ENCODE measurements around the gene FBXO47.
"Not testable (repeated sequence)": the region's sequence is repeated elsewhere in the genome, so short reads cannot be mapped to it uniquely, and the experiment has no call there.

The FBXO47 gene

DNA sequence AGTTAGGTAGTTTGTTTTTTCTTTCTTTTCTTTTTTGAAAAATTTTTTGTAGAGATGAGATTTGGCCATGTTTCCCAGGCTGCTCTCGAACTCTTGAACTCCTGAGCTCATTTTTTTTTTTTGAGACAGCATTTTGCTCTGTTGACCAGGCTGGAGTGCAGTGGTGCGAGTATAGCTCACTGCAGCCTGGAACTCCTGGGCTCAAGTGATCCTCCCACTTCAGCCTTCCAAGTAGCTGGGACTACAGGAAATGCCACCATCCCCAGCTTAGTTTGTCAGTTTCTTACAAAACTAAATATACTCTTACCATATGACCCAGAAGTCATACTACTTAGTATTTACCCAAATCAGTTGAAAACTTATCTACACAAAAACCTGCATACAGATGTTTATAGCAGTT is 14.4 kb upstream of the FBXO47 start:
- Histone ChIP-seq H3K27ac (no peak overlapping the region), H3K4me1 (peaks cover 9% of the 10 kb centered on the region), H3K9me3 (no peaks in the 10 kb centered on the region), H3K36me3 (no peaks in the 10 kb centered on the region), H3K27me3 (no peaks in the 10 kb centered on the region), H3K4me3 (no peak overlapping the region), H4K20me1 (no peaks in the 10 kb centered on the region), H3K4me2 (peak overlapping the region; percentile 17; the same call in 1 of the 2 replicates), H3K9ac (no peak overlapping the region)
- TF ChIP-seq Cebpa-rat (IDR thresholded peaks at IDR 0.05) = no peak

DNA sequence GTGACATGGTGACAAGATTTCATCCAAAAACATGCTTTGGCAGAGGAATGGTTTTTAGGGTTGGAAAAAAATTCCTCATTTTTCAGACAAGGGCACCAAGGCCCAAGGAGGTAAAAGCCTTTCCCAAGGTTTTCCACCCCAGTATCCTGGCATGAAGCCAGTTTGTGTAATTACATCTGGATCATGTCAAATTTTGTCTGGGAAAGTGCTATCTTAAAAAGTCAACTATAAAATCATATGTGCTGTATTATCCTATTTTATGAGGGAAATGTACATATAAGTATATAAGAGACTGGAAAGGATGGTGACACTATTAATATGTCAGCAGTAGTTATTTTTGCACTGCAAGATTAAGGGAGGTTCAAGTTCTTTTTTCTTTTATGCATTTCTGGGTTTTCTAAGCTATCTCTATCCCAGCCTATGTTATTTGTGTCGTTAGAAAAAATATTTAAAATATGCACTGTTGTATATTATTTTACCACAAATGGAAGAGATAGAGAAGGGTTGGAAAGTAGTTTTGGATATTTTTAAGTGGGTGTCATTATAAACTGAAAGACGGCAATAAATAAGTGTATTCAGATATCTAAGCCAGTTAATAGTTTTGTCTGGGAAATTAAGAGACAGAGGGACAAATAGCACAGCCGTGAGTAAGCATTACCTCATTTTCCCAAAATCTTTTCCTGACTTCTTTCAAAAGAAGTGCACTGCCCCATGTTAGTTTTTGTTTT is 13.5 kb upstream of the FBXO47 start:
- Histone ChIP-seq H4K20me1 (no peaks in the 10 kb centered on the region), H3K4me1 (peaks cover 9% of the 10 kb centered on the region), H3K4me2 (peak overlapping the region; percentile 17), H3K27me3 (no peaks in the 10 kb centered on the region), H3K9me3 (no peaks in the 10 kb centered on the region), H3K36me3 (no peaks in the 10 kb centered on the region), H3K27ac (no peak overlapping the region), H3K4me3 (no peak overlapping the region), H3K9ac (no peak overlapping the region)
- TF ChIP-seq Cebpa-rat (IDR thresholded peaks at IDR 0.05) = no peak

DNA sequence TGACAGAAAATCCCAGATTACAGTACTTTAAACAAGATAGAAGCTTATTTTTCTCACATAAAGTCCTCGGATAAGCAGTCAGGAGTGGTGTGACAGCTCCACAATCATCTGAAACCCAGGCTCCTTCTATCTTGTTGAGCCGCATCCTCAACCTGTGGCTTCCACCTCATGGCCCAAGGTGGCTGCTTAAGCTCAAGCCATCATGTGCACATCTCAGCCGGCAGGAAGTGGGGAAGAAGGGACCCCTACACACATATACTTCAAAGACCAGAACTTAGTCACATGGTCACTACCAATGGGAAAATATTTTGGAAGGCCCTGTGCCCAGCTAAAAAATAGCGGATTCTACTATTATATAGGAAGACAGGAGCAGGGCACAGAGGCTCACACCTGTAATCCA is 11.0 kb upstream of the FBXO47 start:
- no peaks in the 10 kb centered on the region for H4K20me1 ChIP-seq
- no peaks in the 10 kb centered on the region for H3K9me3 ChIP-seq

GRCh38 chr17:38976187-38976551 is 9.0 kb upstream of the FBXO47 start:
- H4K20me1 ChIP-seq, H3K4me3 ChIP-seq, H3K36me3 ChIP-seq, H3K4me1 ChIP-seq, H3K9ac ChIP-seq, H3K9me3 ChIP-seq, H3K27me3 ChIP-seq, H3K27ac ChIP-seq, H3K4me2 ChIP-seq: not testable (repeated sequence)

More for the DNA sequence above, 11.0 kb upstream of the FBXO47 start:
- Histone ChIP-seq H3K36me3 (no peaks in the 10 kb centered on the region), H3K4me3 (no peak overlapping the region), H3K9ac (no peak overlapping the region), H3K4me2 (no peak overlapping the region), H3K27ac (no peak overlapping the region), H3K27me3 (no peaks in the 10 kb centered on the region), H3K4me1 (peaks cover 9% of the 10 kb centered on the region)
- TF ChIP-seq Cebpa-rat (IDR thresholded peaks at IDR 0.05) = no peak

- H3K27me3 ChIP-seq = no peaks in the 10 kb centered on the region
- H3K9ac ChIP-seq = no peak overlapping the region
- H3K4me1 ChIP-seq = peaks cover 15% of the 10 kb centered on the region
- no peaks in the 10 kb centered on the region for H4K20me1 ChIP-seq
- no peak for TF ChIP-seq Cebpa-rat (IDR thresholded peaks at IDR 0.05)
- H3K4me3 ChIP-seq = no peak overlapping the region
- no peak overlapping the region for H3K4me2 ChIP-seq
- no peaks in the 10 kb centered on the region for H3K36me3 ChIP-seq
- H3K27ac ChIP-seq = no peak overlapping the region
- H3K9me3 ChIP-seq = no peaks in the 10 kb centered on the region
Measured at GRCh38 chr17:38970804-38971203, 3.6 kb upstream of the FBXO47 start.

DNA sequence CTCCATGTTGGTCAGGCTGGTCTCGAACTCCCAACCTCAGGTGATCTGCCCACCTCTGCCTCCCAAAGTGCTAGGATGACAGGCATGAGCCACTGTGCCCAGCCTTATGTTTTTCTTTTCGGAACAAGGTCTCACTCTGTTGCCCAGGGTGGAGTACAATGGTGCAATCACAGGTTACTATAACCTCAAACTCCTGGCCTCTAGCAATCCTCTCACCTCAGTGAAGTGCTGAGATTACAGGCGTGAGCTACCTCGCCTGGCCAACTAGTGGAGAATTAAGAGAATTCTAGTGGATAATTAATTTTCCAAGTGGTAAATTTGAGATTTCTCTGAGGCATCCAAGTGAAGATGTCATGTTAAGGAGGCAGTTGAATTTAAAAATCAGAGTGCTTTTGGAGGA is 2.9 kb upstream of the FBXO47 start:
- no peaks in the 10 kb centered on the region for H3K27me3 ChIP-seq
- H3K27ac ChIP-seq = no peak overlapping the region
- peaks cover 15% of the 10 kb centered on the region for H3K4me1 ChIP-seq
- no peak overlapping the region for H3K4me3 ChIP-seq
- no peaks in the 10 kb centered on the region for H3K36me3 ChIP-seq
- no peaks in the 10 kb centered on the region for H3K9me3 ChIP-seq
- no peak overlapping the region for H3K4me2 ChIP-seq
- no peak overlapping the region for H3K9ac ChIP-seq
- TF ChIP-seq Cebpa-rat (IDR thresholded peaks at IDR 0.05) = no peak
- no peaks in the 10 kb centered on the region for H4K20me1 ChIP-seq

DNA sequence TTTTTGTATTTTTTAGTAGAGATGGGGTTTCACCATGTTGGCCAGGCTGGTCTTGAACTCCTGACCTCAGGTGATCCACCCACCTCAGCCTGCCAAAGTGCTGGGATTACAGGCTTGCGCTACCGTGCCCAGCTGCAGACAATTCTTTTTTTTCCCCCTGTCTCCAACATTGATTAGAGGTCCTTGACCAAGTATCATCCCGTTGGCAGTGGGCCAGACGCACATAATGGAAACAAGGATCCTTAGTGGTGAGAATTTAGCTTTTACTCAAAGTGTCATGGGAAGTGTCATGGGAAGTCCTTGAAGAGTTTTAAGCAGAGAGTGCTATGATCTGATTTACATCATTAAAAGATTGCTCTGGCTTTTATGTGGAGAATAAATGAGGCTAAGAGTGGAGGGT is 2.1 kb upstream of the FBXO47 start:
- Histone ChIP-seq H3K4me3 (no peak overlapping the region), H4K20me1 (no peaks in the 10 kb centered on the region), H3K9me3 (no peaks in the 10 kb centered on the region), H3K9ac (no peak overlapping the region), H3K27me3 (no peaks in the 10 kb centered on the region), H3K27ac (no peak overlapping the region), H3K36me3 (no peaks in the 10 kb centered on the region), H3K4me2 (no peak overlapping the region), H3K4me1 (peaks cover 15% of the 10 kb centered on the region)
- no peak for TF ChIP-seq Cebpa-rat (IDR thresholded peaks at IDR 0.05)

GRCh38 chr17:38961413-38961812 is 5.8 kb downstream of the FBXO47 start:
- Histone ChIP-seq H3K4me2 (no peak overlapping the region), H3K4me3 (no peak overlapping the region), H3K27ac (no peak overlapping the region), H3K27me3 (no peaks in the 10 kb centered on the region), H3K9me3 (no peaks in the 10 kb centered on the region), H3K36me3 (no peaks in the 10 kb centered on the region), H4K20me1 (no peaks in the 10 kb centered on the region), H3K9ac (no peak overlapping the region), H3K4me1 (peaks cover 16% of the 10 kb centered on the region)
- TF ChIP-seq Cebpa-rat (IDR thresholded peaks at IDR 0.05) = no peak

DNA sequence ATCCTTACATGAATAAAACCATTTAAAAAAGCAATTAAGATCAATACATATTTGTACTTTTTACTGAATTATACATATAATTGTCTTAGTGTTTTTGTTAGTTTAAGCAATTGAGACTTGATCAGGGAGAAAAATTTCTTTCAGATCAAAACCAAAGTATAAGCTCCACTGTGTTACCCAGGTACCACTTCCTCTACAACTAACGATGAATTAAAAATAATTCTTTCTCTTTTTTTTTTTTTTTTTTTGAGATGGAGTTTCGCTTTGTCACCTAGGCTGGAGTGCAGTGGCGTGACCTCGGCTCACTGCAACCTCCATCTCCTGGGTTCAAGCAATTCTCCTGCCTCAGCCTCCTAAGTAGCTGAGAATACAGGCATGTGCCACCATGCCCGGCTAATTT is 6.8 kb downstream of the FBXO47 start:
- Histone ChIP-seq H3K4me1 (peaks cover 16% of the 10 kb centered on the region), H3K9me3 (no peaks in the 10 kb centered on the region), H3K36me3 (no peaks in the 10 kb centered on the region), H3K27me3 (no peaks in the 10 kb centered on the region), H3K9ac (no peak overlapping the region), H3K27ac (no peak overlapping the region), H3K4me2 (no peak overlapping the region), H3K4me3 (no peak overlapping the region), H4K20me1 (no peaks in the 10 kb centered on the region)
- TF ChIP-seq Cebpa-rat (IDR thresholded peaks at IDR 0.05) = no peak

DNA sequence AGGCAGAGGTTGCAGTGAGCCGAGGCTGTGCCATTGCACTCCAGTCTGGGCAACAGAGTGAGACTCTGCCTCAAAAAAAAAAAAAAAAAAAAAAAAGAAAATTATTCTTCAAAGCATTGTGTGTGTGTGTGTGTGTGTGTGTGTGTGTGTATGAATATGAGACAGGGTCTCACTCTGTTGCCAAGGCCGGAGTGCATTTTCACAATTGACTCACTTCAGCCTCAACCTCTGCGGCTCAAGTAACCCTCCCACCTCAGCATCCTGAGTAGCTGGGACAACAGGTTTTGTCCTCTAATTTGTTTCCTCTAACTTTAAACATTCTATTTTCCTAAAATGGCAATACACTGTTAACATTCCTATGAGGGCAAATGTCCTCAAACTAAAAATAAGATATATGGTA is 7.7 kb downstream of the FBXO47 start:
- H4K20me1 ChIP-seq = no peaks in the 10 kb centered on the region
- H3K4me3 ChIP-seq = no peak overlapping the region
- H3K27ac ChIP-seq = no peak overlapping the region
- no peak overlapping the region for H3K9ac ChIP-seq
- TF ChIP-seq Cebpa-rat (IDR thresholded peaks at IDR 0.05) = no peak
- H3K9me3 ChIP-seq = no peaks in the 10 kb centered on the region
- H3K36me3 ChIP-seq = no peaks in the 10 kb centered on the region
- H3K4me2 ChIP-seq = no peak overlapping the region
- no peaks in the 10 kb centered on the region for H3K27me3 ChIP-seq
- H3K4me1 ChIP-seq = peaks cover 16% of the 10 kb centered on the region

GRCh38 chr17:38958756-38959155 is 8.4 kb downstream of the FBXO47 start:
- 0 out of 2 replicates have a peak overlapping the region, but pooled peaks have one; percentile 11 for H3K4me2 ChIP-seq
- H3K9me3 ChIP-seq = no peaks in the 10 kb centered on the region
- H3K36me3 ChIP-seq = no peaks in the 10 kb centered on the region
- no peaks in the 10 kb centered on the region for H4K20me1 ChIP-seq
- H3K9ac ChIP-seq = no peak overlapping the region
- TF ChIP-seq Cebpa-rat (IDR thresholded peaks at IDR 0.05) = no peak
- no peak overlapping the region for H3K27ac ChIP-seq
- peaks cover 16% of the 10 kb centered on the region for H3K4me1 ChIP-seq
- no peak overlapping the region for H3K4me3 ChIP-seq
- no peaks in the 10 kb centered on the region for H3K27me3 ChIP-seq
